ENCODE measurements around the gene JAG2. TPM values are rescaled to one million over a fixed set of nuclear protein-coding genes. Genes with fewer than 3 reads are reported as not detected.

JAG2 gene
- total and polyA plus RNA-seq, 2 of the 13 experiments (the other 11 are each of a cell fraction or from before 2014, with no cell fraction given) = 0.04 to 0.16 TPM

DNA sequence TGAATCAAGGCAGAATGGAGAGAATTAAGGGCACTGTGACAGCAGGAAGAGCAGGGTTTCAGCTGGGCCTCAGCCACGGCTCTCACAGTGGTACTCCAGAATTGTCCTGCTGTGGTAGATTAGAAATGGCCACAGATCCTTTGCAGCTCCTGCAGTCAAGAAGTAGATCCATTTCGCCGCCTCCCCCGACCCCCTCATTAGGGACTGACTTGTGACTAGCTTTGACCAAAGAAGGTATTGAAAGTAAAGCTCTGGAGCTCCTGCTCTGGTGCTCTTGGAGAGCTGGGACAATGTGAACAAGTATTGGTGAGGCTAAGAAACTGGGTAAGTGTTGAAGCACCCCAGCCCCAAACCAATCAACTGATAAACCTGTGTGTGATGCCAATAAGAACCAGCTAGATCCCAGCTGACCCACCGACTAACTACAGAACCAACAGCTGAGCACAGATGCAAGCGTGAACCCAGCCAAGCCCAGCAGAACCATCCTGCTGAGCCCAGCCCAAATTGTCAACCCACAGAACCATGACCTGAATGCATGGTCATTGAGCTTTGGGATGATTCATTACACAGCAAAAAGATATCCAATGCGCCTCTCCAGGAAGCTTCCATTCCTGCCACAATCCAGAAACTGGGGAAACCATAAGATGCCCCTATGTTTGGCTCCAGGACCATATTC is 50.7 kb downstream of the JAG2 start:
- in situ Hi-C loops (cut with HindIII; ENCODE audit: extremely low pct_ligation_motif_present, low pct_unique_long_range_greater_than_20kb) (no loop called here), intact Hi-C loops (cut with micrococcal nuclease; ENCODE audit: unreplicated experiment) (no loop called here)
- ChIA-PET POLR2A (no interaction called here), CTCF (ENCODE audit: low intra/inter-chr PET ratio, low total read pairs) (no interaction called here)
- no peaks in the 10 kb centered on the region for H3K79me2 ChIP-seq (ENCODE audit: insufficient read depth, low read length)
- peaks cover 12% of the 10 kb centered on the region; the same call in 1 of the 2 replicates for H3K9me3 ChIP-seq (ENCODE audit: low read length)
- FAIRE-seq (no peak), ATAC-seq (no peak), DNase-seq (ENCODE audit: low spot score) (no peak)
- no peak overlapping the region for H3K4me2 ChIP-seq (ENCODE audit: low read depth, low read length)
- WGBS (ENCODE audit: low lambda C conversion rate) = 6% methylated on average over 2 of the region's 7 CpGs
- no peaks in the 10 kb centered on the region; the same call in 1 of the 2 replicates for H3K4me1 ChIP-seq (ENCODE audit: insufficient read depth, low read length)
- peaks cover 2 to 33% of the 10 kb centered on the region in 2 experiments; a peak in 4 of 5 replicates for H3K27me3 ChIP-seq (ENCODE audit: control insufficient read depth in 1 of 2, insufficient read depth in 2 of 2, low read length in 2 of 2)
- no peak overlapping the region for H3K4me3 ChIP-seq (replicated peaks in 1 of 3; ENCODE audit: insufficient read depth in 1 of 3, low read depth in 2 of 3, low read length in 3 of 3)
- no peaks in the 10 kb centered on the region for H3K36me3 ChIP-seq (replicated peaks in 1 of 2; ENCODE audit: control insufficient read depth in 1 of 2, insufficient read depth in 2 of 2, low read length in 2 of 2)
- TF ChIP-seq TARDBP (CRISPR knock-in tag; IDR thresholded peaks at IDR 0.05) = no peak
- TF ChIP-seq ZNF331 (CRISPR knock-in tag; IDR thresholded peaks at IDR 0.05) = peak; percentile 86
- H3K9ac ChIP-seq (ENCODE audit: insufficient read depth, low read depth, low read length) = no peak overlapping the region
- no peak overlapping the region for H3K27ac ChIP-seq (ENCODE audit: extremely low read length, insufficient read depth, low read length)
- H4K20me1 ChIP-seq (ENCODE audit: insufficient read depth, low read length) = no peaks in the 10 kb centered on the region
- H2AFZ ChIP-seq (ENCODE audit: low read length) = no peak overlapping the region
- no TSS peak for BruUV-seq (replicated peaks)

DNA sequence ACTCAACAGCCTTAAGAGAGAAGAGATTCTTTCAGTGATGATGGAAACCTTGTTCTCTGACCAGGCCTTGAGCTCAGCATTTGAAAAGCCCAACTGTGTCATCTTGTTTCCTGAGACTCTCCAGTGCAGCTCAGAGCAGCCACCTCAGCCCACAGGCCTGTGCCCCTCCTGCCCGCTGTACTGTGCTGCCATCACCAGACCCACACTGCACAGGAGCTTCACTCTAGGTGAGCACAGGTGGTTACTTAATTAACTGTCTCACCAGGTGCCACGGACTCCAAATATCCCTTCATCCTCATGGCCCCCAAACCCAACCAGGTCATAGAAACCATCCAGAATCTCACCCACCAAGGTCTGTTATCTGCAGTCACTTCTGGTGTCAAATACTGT is 51.3 kb downstream of the JAG2 start:
- Histone ChIP-seq H3K4me2 (ENCODE audit: low read depth, low read length) (no peak overlapping the region), H3K9me3 (ENCODE audit: low read length) (peaks cover 12% of the 10 kb centered on the region; the same call in 1 of the 2 replicates), H3K36me3 (replicated peaks in 1 of 2; ENCODE audit: control insufficient read depth in 1 of 2, insufficient read depth in 2 of 2, low read length in 2 of 2) (no peaks in the 10 kb centered on the region), H3K9ac (ENCODE audit: insufficient read depth, low read depth, low read length) (no peak overlapping the region), H3K27me3 (ENCODE audit: control insufficient read depth in 1 of 2, insufficient read depth in 2 of 2, low read length in 2 of 2) (peaks cover 2 to 33% of the 10 kb centered on the region in 2 experiments; a peak in 4 of 5 replicates), H3K4me1 (ENCODE audit: insufficient read depth, low read length) (no peaks in the 10 kb centered on the region; the same call in 1 of the 2 replicates), H3K79me2 (ENCODE audit: insufficient read depth, low read length) (no peaks in the 10 kb centered on the region), H4K20me1 (ENCODE audit: insufficient read depth, low read length) (no peaks in the 10 kb centered on the region), H2AFZ (ENCODE audit: low read length) (no peak overlapping the region), H3K4me3 (replicated peaks in 1 of 3; ENCODE audit: insufficient read depth in 1 of 3, low read depth in 2 of 3, low read length in 3 of 3) (no peak overlapping the region), H3K27ac (ENCODE audit: extremely low read length, insufficient read depth, low read length) (no peak overlapping the region)
- POLR2A ChIA-PET = no interaction called here
- intact Hi-C loops (cut with micrococcal nuclease; ENCODE audit: unreplicated experiment) = no loop called here
- FAIRE-seq (no peak), DNase-seq (ENCODE audit: low spot score) (no peak), ATAC-seq (no peak)
- no TSS peak for BruUV-seq (replicated peaks)
- 40% methylated on average over 2 of the region's 2 CpGs for WGBS (ENCODE audit: low lambda C conversion rate)
- in situ Hi-C loops (cut with HindIII; ENCODE audit: extremely low pct_ligation_motif_present, low pct_unique_long_range_greater_than_20kb) = no loop called here
- CTCF ChIA-PET (ENCODE audit: low intra/inter-chr PET ratio, low total read pairs) = no interaction called here
- TF ChIP-seq, protein P1, sequence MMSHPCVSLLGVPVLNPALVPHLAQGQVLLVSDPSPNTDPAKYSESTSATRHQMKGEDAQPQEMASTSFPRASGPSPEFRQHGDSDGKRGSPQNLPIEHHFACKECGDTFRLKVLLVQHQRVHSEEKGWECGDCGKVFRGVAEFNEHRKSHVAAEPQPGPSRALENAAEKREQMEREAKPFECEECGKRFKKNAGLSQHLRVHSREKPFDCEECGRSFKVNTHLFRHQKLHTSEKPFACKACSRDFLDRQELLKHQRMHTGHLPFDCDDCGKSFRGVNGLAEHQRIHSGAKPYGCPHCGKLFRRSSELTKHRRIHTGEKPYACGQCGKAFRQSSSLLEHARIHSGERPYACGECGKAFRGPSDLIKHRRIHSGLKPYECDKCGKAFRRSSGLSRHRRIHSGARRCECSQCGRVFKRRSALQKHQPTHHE (CRISPR knock-in tag; IDR thresholded peaks at IDR 0.05; ENCODE audit: borderline replicate concordance) = no peak
- TF ChIP-seq, protein P2, sequence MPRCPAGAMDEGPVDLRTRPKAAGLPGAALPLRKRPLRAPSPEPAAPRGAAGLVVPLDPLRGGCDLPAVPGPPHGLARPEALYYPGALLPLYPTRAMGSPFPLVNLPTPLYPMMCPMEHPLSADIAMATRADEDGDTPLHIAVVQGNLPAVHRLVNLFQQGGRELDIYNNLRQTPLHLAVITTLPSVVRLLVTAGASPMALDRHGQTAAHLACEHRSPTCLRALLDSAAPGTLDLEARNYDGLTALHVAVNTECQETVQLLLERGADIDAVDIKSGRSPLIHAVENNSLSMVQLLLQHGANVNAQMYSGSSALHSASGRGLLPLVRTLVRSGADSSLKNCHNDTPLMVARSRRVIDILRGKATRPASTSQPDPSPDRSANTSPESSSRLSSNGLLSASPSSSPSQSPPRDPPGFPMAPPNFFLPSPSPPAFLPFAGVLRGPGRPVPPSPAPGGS (CRISPR knock-in tag; IDR thresholded peaks at IDR 0.05) = no peak
- TF ChIP-seq CEBPG (CRISPR knock-in tag; IDR thresholded peaks at IDR 0.05) (no peak), PHF20 (CRISPR knock-in tag; IDR thresholded peaks at IDR 0.05) (no peak), ZNF678 (CRISPR knock-in tag; IDR thresholded peaks at IDR 0.05) (no peak), ZBTB7B (CRISPR knock-in tag; IDR thresholded peaks at IDR 0.05) (no peak), ESRRA (CRISPR knock-in tag; IDR thresholded peaks at IDR 0.05; ENCODE audit: low read depth) (no peak), HOXA3 (CRISPR knock-in tag; IDR thresholded peaks at IDR 0.05) (no peak), NFE2L2 (IDR thresholded peaks at IDR 0.05; ENCODE audit: low read length) (no peak), SIN3A (IDR thresholded peaks at IDR 0.05; ENCODE audit: borderline replicate concordance, low read depth, low read length) (no peak), TOPORS (CRISPR knock-in tag; IDR thresholded peaks at IDR 0.05) (no peak), ELF1 (CRISPR knock-in tag; IDR thresholded peaks at IDR 0.05) (no peak), ZFP90 (CRISPR knock-in tag; IDR thresholded peaks at IDR 0.05; ENCODE audit: borderline replicate concordance) (no peak), ZNF382 (CRISPR knock-in tag; IDR thresholded peaks at IDR 0.05; ENCODE audit: borderline replicate concordance) (no peak), SIX1 (CRISPR knock-in tag; IDR thresholded peaks at IDR 0.05; ENCODE audit: borderline replicate concordance) (no peak), GATAD1 (CRISPR knock-in tag; IDR thresholded peaks at IDR 0.05) (no peak), SRY (CRISPR knock-in tag; IDR thresholded peaks at IDR 0.05) (no peak)
